GM18907 (cell line): Measurements from ENCODE around the gene SLC26A5.

Experiments
- ATAC-seq: cut with Tn5 transposase; IDR thresholded peaks from one replicate; pipeline ENCODE4 v1.9.1; 2021; ENCODE audit warnings: mild to moderate bottlenecking, moderate library complexity; ENCODE audit not compliant: unreplicated experiment

SLC26A5 gene

DNA sequence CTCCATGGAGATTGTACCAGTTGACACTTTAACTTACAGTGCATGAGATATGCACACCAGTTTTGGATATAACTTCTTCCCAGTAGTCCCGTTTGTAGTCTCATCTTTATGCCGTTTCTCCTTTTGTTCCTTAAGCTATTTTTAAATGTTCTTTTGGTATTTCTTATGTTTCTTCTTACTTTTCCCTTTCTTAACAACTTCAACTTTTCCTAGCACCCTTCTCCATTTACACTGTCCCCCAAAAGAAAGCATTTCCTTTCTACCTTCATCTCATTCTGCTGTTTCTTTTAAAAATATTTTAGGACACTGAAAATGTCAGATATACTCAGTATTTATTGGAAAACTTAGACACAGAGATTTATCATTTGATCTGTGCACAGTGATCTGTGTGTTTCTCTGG is 97.0 kb downstream of the SLC26A5 start:
- no peak for ATAC-seq

DNA sequence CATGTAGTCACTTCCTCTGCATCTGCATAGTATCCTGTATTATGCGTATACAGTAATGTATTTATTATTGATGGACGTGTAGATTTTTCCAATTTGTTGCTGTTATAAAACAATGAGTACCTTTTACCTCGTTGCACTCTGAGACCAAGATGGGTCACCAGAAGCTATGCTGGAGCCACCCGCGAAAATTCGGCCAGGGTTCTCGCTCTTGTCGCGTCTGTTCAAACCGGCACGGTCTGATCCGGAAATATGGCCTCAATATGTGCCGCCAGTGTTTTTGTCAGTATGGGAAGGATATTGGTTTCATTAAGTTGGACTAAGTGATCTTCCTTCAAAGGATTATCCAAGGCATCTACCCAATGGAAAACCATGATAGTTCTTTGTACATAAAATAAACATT is 97.6 kb downstream of the SLC26A5 start:
- ATAC-seq: no peak

DNA sequence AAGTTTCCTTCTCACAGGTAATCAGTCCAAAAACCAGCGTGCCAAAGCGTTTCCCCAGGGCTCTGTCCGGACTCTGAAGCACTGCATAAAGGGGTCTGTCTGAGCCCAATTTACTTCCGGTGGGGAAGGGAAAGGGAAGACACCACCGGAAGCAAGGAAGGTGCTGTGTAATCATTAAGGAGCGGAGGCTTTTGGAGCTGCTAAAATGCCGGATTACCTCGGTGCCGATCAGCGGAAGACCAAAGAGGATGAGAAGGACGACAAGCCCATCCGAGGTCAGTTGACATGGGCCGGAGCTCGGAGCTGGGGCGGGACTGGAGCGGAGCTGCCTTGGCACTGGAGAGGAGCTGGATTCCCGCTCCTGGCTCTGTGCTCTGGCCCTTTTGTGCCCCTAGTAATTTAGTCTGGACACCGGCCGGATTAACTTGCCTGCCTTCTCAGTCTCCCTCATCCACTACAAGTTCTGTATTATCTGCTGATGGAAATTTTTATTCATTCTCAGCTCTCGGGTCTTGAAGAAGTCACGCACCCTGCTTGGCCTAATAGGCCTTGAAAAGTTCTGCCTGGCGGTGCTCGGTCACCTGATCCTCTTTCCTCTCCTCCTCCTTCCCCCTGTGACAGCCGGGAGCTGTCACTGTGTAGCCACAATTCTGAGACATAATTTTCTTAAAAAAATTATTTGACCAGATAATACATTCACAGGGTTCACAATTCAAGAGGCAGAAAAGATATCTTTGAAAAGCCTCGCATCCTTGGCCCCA is 98.3 kb downstream of the SLC26A5 start, which contains the start of gene PSMC2:
TSS of gene PSMC2 (plus strand) at position 137 of the 761 bp plus-strand sequence. CDS start at position 206, 69 bp downstream.
- ATAC-seq: peak; percentile 75

DNA sequence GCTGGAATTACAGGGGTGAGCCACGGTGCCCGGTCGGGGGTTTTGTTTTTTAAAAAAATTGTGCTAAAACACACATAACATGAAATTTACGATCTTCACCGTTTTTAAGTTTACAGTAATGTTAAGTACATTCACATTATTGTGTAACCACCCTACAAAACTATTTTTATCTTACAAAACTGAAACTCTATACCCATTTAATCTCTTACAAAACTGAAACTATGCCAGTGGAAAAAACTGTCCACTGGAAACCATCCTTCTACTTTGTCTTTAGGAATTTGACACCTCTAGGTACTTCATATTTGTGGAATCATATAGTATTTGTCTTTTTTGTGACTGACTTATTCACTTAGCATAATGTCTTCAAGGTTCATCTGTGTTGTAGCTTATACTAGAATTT is 99.6 kb downstream of the SLC26A5 start:
- ATAC-seq: no peak

DNA sequence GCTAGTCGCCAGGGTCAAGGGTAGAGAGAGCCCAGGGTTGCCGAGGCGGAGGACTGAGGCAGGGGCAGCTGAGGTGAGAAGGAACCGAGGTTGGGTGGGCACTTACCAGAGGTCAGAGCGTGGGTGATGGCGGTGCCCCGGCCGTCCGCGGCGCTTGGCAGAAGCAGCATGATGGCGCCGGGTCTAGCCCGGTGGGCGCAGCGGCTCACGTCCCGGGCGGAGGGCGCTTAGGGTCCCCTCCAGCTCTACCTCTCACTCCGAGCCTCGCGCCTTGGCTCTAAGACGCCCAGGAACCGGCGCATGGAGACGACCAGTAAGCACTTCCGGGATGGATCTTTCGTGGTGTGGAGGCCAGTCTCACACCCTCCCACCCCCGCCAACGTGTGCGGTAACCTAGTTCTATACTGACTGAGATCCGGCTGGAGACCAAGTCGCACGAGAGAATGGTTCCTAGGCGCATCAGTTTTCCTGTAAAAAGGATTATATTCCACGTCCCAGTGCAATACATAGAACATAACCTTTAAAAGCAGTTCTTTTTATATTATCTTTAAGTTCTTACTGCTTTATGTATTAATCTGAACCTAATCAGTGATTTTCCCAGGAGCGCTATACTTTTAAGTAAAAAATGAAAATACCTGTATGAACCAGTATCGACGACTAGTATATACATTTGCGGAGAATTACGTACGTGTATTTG is 101.4 kb downstream of the SLC26A5 start, which contains the start of gene DNAJC2:
TSS of gene DNAJC2 (minus strand) at position 315 of the 697 bp plus-strand sequence. CDS start at position 170, 145 bp downstream.
- peak; percentile 84 for ATAC-seq

DNA sequence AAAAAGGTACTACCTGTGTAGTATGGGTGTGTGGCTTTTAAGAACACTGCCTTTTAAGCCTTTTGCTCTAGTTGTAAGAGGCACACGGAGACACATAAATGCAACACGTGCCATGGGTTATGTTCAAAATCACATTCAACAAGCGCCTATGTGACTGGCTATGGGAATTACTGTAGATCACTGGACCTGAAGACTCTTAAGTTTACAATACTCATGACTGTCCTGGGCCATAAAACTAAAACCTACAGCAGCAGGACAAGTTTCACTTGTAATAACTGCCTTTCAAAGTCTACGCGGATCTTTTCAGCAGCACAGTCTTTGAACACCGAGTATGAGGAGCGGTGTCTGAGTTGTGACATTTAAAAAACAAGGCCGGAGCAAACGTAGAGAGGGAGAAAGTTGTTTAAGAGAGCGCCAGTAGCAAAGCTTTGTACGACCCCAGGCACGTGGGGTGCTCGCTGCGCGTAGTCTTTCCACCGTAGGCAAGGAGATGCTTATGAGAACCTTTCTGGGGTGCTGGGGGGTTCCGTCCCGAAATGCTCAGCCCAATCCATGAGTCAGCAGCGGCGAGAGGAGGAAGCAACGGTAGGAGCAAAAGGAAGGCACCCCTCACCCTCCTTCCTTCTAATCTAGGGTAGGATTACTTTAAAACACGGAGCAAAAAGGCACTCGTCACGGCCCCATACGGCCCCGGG is 102.1 kb downstream of the SLC26A5 start:
- ATAC-seq: peak; percentile 0

DNA sequence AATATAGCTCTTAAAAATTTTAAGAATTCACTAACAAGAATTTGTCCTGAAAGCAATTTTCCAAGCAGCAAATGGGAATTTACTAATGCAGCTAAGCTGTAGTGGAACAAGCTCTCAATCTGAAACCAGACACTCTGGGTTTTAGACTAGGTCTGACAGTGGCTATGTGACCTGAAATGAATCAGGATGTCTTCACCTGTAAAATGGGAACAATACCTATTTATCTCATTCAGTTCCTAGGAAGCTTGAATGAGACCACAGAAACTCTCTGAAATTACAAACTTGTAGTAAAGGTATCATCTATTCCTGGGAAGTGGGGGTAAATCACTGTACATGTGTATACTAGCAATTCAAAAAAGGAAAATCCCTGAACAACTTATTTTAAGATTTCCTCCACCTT is 102.7 kb downstream of the SLC26A5 start:
- ATAC-seq: no peak

DNA sequence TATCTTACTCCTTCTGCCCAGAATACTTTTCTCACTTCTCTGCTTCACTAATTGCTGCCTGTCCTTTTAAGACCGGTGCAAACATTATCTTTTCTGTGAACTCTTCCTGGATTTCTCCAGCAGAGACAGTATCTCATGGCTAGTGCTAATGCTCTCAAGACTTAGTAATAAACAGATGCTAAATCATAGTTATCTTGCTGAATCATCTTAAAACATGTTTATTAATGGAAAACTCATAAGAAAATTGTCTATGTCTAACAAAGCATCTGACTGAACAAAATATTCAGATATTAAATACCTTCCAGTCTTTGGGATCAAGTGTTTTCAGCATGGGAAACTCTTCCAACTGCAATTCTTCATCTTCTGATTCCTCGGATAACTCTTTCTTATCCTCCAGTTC is 104.5 kb downstream of the SLC26A5 start:
- no peak for ATAC-seq

DNA sequence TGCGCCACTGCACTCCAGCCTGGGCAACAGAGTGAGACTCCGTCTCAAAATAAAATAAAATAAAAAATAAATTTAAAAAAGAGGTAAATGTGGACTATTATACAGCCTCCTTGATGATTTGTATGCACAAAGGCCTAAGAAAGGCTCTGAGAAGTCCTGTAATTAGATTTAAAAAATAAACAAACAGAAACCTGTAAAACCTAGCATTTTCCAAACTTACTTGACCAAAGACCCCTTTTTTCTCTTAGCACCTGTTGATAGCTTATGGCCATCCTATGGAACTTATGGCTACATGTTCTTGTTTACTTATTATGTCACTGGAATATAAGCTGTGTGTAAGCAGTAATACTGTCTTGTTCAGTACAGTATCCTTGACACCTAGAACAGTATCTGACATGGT is 107.1 kb downstream of the SLC26A5 start:
- no peak for ATAC-seq

DNA sequence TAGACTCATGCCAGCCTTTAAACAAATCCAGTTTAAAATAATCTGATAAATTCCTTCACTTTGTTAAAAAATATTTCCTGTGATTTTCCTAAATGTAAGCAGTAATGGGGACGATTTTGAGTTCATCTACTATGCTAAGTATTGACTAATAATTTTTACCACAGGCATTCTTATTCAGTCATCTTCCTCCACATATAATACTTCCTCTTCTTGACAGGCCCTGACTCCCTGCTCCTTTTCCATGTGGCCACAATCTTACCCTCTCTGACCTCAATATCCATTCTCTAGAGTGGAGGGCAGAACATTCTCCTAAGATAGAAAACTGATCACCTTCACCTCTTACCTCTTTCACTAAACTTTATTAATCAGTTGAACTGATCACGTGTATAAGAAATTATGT is 109.2 kb downstream of the SLC26A5 start:
- ATAC-seq: no peak

DNA sequence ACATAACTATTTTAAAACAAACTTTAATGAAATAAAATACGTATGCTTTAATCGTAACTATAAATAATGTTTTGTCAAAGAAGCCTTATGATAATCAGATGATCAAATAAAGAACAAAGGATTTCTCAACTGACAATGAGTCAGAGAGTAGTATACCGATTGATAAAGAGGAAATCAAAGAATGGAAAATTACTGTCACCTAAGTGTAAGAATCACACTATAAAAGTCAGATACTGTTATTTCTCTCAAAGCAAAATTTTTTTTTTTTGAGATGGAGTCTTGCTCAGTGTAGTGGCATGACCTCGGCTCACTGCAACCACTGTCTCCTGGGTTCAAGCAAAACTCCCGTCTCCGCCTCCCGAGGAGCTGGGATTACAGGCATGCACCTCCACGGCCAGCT is 120.3 kb downstream of the SLC26A5 start:
- no peak for ATAC-seq
